SK-N-SH treated with all-trans-retinoic acid at 6 μM for 48 hours (cell line): ENCODE measurements around the gene IP6K2.

ENCODE experiments used
- ATAC-seq: fragments of 200-7000 bp; cut with Tn5 transposase; 3 replicates; pipeline ENCODE4 v1.9.1; 2020; ENCODE audit warnings: mild to moderate bottlenecking, moderate library complexity
- ARNTL ChIP-seq: fragments of 450-650 bp; formaldehyde crosslinking; IDR thresholded peaks from 2 replicates; pipeline ENCODE4 v1.5.0; 2020; ENCODE audit warnings: low read depth, mild to moderate bottlenecking, moderate library complexity, borderline replicate concordance
- BACH2 ChIP-seq: fragments of 250-450 bp; sonication (Bioruptor Pico); IDR thresholded peaks from 2 replicates; pipeline ENCODE4 v1.9.0; 2021; ENCODE audit warnings: mild to moderate bottlenecking, borderline replicate concordance
- CREB5 ChIP-seq: fragments of 250-450 bp; sonication (Bioruptor Pico); IDR thresholded peaks from 2 replicates; pipeline ENCODE4 v1.5.1; 2020; ENCODE audit warnings: low read depth, mild to moderate bottlenecking, moderate library complexity
- CSDC2 ChIP-seq: fragments of 250-450 bp; sonication (Bioruptor Pico); IDR thresholded peaks from 2 replicates; pipeline ENCODE4 v1.5.0; 2020; ENCODE audit warnings: mild to moderate bottlenecking, moderate library complexity
- CSRNP3 ChIP-seq: fragments of 250-450 bp; sonication (Bioruptor Pico); IDR thresholded peaks from 2 replicates; pipeline ENCODE4 v1.5.1; 2021; ENCODE audit warnings: mild to moderate bottlenecking, moderate library complexity
- ESRRG ChIP-seq: fragments of 250-450 bp; sonication (Bioruptor Pico); IDR thresholded peaks from 2 replicates; pipeline ENCODE4 v1.6.1; 2021; ENCODE audit warnings: mild to moderate bottlenecking
- GLIS3 ChIP-seq: fragments of 250-450 bp; sonication (Bioruptor Pico); IDR thresholded peaks from 2 replicates; pipeline ENCODE4 v1.5.0; 2020; ENCODE audit warnings: mild to moderate bottlenecking, moderate library complexity
- ISL1 ChIP-seq: fragments of 250-450 bp; sonication (Bioruptor Pico); IDR thresholded peaks from 2 replicates; pipeline ENCODE4 v2.1.2; 2022; ENCODE audit warnings: mild to moderate bottlenecking, moderate library complexity
- OSR1 ChIP-seq: fragments of 250-450 bp; sonication (Bioruptor Pico); IDR thresholded peaks from 2 replicates; pipeline ENCODE4 v1.8.0; 2022; ENCODE audit warnings: moderate library complexity, mild to moderate bottlenecking, inconsistent platforms
- PATZ1 ChIP-seq: fragments of 250-450 bp; sonication (Bioruptor Pico); IDR thresholded peaks from 2 replicates; pipeline ENCODE4 v1.8.0; 2020; ENCODE audit warnings: mild to moderate bottlenecking, moderate library complexity, borderline replicate concordance
- POU6F1 ChIP-seq: fragments of 250-450 bp; sonication (Bioruptor Pico); IDR thresholded peaks from 2 replicates; pipeline ENCODE4 v1.8.0; 2021; ENCODE audit warnings: low read depth, mild to moderate bottlenecking, moderate library complexity, borderline replicate concordance
- PPARA ChIP-seq: fragments of 250-450 bp; sonication (Bioruptor Pico); IDR thresholded peaks from 2 replicates; pipeline ENCODE4 v1.5.0; 2020; ENCODE audit warnings: mild to moderate bottlenecking, borderline replicate concordance
- RARB ChIP-seq: fragments of 250-450 bp; sonication (Bioruptor Pico); IDR thresholded peaks from 2 replicates; pipeline ENCODE4 v1.8.0; 2021; ENCODE audit warnings: mild to moderate bottlenecking, moderate library complexity
- SNAI2 ChIP-seq: fragments of 250-450 bp; sonication (Bioruptor Pico); IDR thresholded peaks from 2 replicates; pipeline ENCODE4 v1.5.0; 2020; ENCODE audit warnings: mild to moderate bottlenecking, moderate library complexity
- TCF4 ChIP-seq: fragments of 250-450 bp; sonication (Bioruptor Pico); IDR thresholded peaks from 2 replicates; pipeline ENCODE4 v1.8.0; 2021; ENCODE audit warnings: mild to moderate bottlenecking, moderate library complexity, borderline replicate concordance
- TSHZ2 ChIP-seq: fragments of 250-450 bp; sonication (Bioruptor Pico); IDR thresholded peaks from 2 replicates; pipeline ENCODE4 v1.5.0; 2020; ENCODE audit warnings: mild to moderate bottlenecking, moderate library complexity
- ZC3H10 ChIP-seq: fragments of 250-450 bp; sonication (Bioruptor Pico); IDR thresholded peaks from 2 replicates; pipeline ENCODE4 v1.5.1; 2021; ENCODE audit warnings: mild to moderate bottlenecking, moderate library complexity
- ZFP3 ChIP-seq: fragments of 250-450 bp; sonication (Bioruptor Pico); IDR thresholded peaks from 2 replicates; pipeline ENCODE4 v1.5.0; 2020; ENCODE audit warnings: mild to moderate bottlenecking, moderate library complexity
- ZFP30 ChIP-seq: fragments of 450-650 bp; formaldehyde crosslinking; IDR thresholded peaks from 2 replicates; pipeline ENCODE4 v1.5.0; 2022; ENCODE audit warnings: mild to moderate bottlenecking, moderate library complexity
- ZNF565 ChIP-seq: fragments of 450-650 bp; formaldehyde crosslinking; conservative IDR thresholded peaks from 2 replicates; pipeline ENCODE4 v1.5.0; 2020; ENCODE audit warnings: low read depth, mild to moderate bottlenecking, moderate library complexity
- ZNF70 ChIP-seq: fragments of 450-650 bp; formaldehyde crosslinking; IDR thresholded peaks from 2 replicates; pipeline ENCODE4 v1.5.0; 2020; ENCODE audit warnings: mild to moderate bottlenecking, moderate library complexity
- ZNF8 ChIP-seq: fragments of 450-650 bp; formaldehyde crosslinking; IDR thresholded peaks from 2 replicates; pipeline ENCODE4 v1.5.0; 2020; ENCODE audit warnings: mild to moderate bottlenecking, moderate library complexity

Gene IP6K2

GRCh38 chr3:48715174-48715800, 1.7 kb downstream of the IP6K2 start (continued):
- TF ChIP-seq TSHZ2 (CRISPR knock-in tag) (no peak), SNAI2 (no peak), ZFP30 (CRISPR knock-in tag) (no peak)

- TF ChIP-seq PATZ1 (no peak), ZNF8 (no peak), PPARA (CRISPR knock-in tag) (no peak), ZFP3 (no peak), BACH2 (CRISPR knock-in tag) (no peak), ISL1 (CRISPR knock-in tag) (no peak), ESRRG (CRISPR knock-in tag) (no peak), RARB (CRISPR knock-in tag) (no peak), GLIS3 (no peak)
- no peak for ATAC-seq
These were observed 5.3 kb downstream of the IP6K2 start for GRCh38 chr3:48711727-48712126.

- TF ChIP-seq ESRRG (CRISPR knock-in tag) (no peak), ZFP30 (CRISPR knock-in tag) (no peak), ZNF70 (no peak), PATZ1 (no peak), CREB5 (CRISPR knock-in tag) (no peak), PPARA (CRISPR knock-in tag) (no peak), RARB (CRISPR knock-in tag) (no peak), CSDC2 (CRISPR knock-in tag) (no peak), OSR1 (CRISPR knock-in tag) (no peak), SNAI2 (no peak), GLIS3 (no peak)
- peak; percentile 41 for ATAC-seq
These were observed 8.0 kb downstream of the IP6K2 start for GRCh38 chr3:48709051-48709461.

- no peak for TF ChIP-seq ZNF70
- no peak for TF ChIP-seq CSDC2 (CRISPR knock-in tag)
- TF ChIP-seq BACH2 (CRISPR knock-in tag) = no peak
- TF ChIP-seq ISL1 (CRISPR knock-in tag) = no peak
- TF ChIP-seq ZC3H10 (CRISPR knock-in tag) = no peak
- no peak for TF ChIP-seq CSRNP3 (CRISPR knock-in tag)
- no peak for TF ChIP-seq ARNTL (CRISPR knock-in tag)
- TF ChIP-seq PATZ1 = no peak
- no peak for TF ChIP-seq RARB (CRISPR knock-in tag)
- no peak for TF ChIP-seq ESRRG (CRISPR knock-in tag)
- TF ChIP-seq ZNF8 = no peak
- no peak for TF ChIP-seq PPARA (CRISPR knock-in tag)
- no peak for TF ChIP-seq OSR1 (CRISPR knock-in tag)
- TF ChIP-seq SNAI2 = no peak
- no peak for TF ChIP-seq POU6F1
- no peak for TF ChIP-seq ZFP3
- no peak for TF ChIP-seq ZNF565 (CRISPR knock-in tag)
- no peak for TF ChIP-seq GLIS3
- TF ChIP-seq TCF4 (CRISPR knock-in tag) = no peak
These were observed 8.5 kb downstream of the IP6K2 start for GRCh38 chr3:48708481-48708889.

More at GRCh38 chr3:48708481-48708889, 8.5 kb downstream of the IP6K2 start:
- peak; percentile 18 for ATAC-seq
